ENCODE data around the gene GPR37.

- TF ChIP-seq CTCF (conservative IDR thresholded peaks at IDR 0.05; ENCODE audit: low read depth, low read length) (no peak), EZH2 (IDR thresholded peaks at IDR 0.05; ENCODE audit: low read length, unreplicated experiment) (no peak)
Observed at GRCh38 chr7:124724079-124724478, 41.5 kb downstream of the GPR37 start.
